OCI-LY1 (cell line): Measurements from ENCODE around the gene ROR2.

Experiments used
- EZH2 ChIP-seq: fragments of 200-600 bp; sonication (generic), shearing (Covaris generic); IDR thresholded peaks from 2 replicates; pipeline ENCODE4 v1.8.0; 2017; ENCODE audit warnings: borderline replicate concordance, mixed run types, mild to moderate bottlenecking, antibody characterized with exemption, low read length, moderate library complexity, mixed read lengths
- TF ChIP-seq, protein P1 (sequence below): fragments of 200-600 bp; sonication (generic), shearing (Covaris generic); IDR thresholded peaks from 2 replicates; pipeline ENCODE4 v1.5.1; 2017; ENCODE audit warnings: mild to moderate bottlenecking, antibody characterized with exemption, low read length, moderate library complexity, mixed read lengths

GRCh38 chr9:91837981-91838731 is 111.9 kb downstream of the ROR2 start:
- TF ChIP-seq EZH2, result no peak
- TF ChIP-seq, protein P1, sequence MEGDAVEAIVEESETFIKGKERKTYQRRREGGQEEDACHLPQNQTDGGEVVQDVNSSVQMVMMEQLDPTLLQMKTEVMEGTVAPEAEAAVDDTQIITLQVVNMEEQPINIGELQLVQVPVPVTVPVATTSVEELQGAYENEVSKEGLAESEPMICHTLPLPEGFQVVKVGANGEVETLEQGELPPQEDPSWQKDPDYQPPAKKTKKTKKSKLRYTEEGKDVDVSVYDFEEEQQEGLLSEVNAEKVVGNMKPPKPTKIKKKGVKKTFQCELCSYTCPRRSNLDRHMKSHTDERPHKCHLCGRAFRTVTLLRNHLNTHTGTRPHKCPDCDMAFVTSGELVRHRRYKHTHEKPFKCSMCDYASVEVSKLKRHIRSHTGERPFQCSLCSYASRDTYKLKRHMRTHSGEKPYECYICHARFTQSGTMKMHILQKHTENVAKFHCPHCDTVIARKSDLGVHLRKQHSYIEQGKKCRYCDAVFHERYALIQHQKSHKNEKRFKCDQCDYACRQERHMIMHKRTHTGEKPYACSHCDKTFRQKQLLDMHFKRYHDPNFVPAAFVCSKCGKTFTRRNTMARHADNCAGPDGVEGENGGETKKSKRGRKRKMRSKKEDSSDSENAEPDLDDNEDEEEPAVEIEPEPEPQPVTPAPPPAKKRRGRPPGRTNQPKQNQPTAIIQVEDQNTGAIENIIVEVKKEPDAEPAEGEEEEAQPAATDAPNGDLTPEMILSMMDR, result no peak
